HG03354 (cell line): Measurements from ENCODE around the gene TMX4.
A peak's percentile ranks its signal among the peaks of the same experiment; 100 is the strongest.
"Not testable (repeated sequence)": the region's sequence is repeated elsewhere in the genome, so short reads cannot be mapped to it uniquely, and the experiment has no call there.

ENCODE experiments used
- ATAC-seq: cut with Tn5 transposase; IDR thresholded peaks from one replicate; pipeline ENCODE4 v1.9.1; 2021; ENCODE audit warnings: mild to moderate bottlenecking; ENCODE audit not compliant: unreplicated experiment, poor library complexity, severe bottlenecking

TMX4 gene, protein sequence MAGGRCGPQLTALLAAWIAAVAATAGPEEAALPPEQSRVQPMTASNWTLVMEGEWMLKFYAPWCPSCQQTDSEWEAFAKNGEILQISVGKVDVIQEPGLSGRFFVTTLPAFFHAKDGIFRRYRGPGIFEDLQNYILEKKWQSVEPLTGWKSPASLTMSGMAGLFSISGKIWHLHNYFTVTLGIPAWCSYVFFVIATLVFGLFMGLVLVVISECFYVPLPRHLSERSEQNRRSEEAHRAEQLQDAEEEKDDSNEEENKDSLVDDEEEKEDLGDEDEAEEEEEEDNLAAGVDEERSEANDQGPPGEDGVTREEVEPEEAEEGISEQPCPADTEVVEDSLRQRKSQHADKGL

DNA sequence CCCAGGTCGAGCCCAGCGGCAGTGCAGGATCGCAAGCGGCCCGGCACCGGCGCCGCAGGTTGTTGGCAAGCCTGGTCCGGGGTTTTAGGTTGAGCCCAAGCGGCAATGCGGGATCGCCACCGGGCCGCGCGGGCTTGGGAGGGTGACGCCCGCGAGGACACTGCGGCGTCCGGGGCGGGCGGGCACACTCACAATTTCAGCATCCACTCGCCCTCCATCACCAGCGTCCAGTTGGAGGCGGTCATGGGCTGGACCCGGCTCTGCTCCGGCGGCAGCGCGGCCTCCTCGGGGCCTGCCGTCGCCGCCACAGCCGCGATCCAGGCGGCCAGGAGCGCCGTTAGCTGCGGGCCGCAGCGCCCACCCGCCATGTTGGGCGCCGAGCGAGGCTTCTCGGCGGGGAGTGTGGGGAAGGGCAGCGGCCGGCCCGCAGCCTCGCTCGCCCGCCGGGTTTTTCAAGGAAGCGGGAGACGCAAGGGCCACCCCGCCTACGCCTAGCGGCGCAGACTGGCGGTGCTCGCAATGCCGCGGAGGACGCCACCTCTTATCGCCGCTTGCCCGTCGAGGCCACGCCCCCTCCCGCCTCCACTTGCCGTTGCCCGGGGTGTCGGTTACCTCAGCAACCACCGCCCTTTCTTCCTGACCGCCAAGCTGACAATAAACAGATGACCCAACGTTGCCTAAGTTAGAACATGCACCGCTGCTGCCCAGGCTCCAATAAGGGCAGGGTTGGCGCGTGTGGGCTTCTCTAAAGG lies at the start of gene TMX4:
Gene TMX4, minus strand, starts transcription at position 516 of the 752 bp plus-strand sequence. Its CDS starts 148 bp downstream, at position 368.
- peak; percentile 84 for ATAC-seq

DNA sequence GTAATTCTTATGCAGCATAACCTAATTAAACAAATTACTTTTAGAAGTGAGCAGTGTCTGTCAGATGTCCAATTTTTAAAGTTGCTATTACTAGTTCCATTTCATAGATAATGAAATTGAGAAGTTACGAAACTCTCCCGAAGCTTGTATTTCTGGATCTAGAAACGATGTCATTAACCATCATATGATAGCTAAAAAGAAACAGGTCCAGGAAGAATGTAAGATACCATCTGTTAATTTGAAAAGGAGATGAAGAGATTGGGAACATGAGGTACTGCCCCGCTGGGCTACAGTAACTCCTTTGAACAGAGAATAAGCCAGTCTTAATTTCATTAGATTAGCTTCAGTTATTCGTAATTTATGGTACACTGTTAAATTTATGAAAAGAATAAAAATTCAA lies 47.5 kb upstream of the TMX4 start:
- ATAC-seq, result no peak

DNA sequence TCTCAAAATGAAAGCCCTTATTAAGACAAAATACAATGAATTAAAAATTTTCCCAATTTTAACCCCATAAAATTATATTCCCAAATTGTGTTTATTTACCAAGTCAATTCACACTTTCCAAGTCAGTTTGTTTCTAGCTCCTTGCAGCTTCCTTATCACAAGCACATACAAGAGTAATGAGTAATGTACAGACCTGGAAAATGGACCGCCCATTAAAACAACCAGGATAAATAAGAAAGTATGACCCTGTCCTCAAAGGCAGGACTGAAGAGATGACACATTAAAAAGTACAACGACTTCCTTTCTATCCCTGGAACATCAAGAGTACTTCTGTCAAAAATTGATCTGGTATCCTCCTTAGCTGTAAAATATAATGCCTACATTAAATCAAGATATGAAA lies 47.1 kb upstream of the TMX4 start:
- no peak for ATAC-seq

DNA sequence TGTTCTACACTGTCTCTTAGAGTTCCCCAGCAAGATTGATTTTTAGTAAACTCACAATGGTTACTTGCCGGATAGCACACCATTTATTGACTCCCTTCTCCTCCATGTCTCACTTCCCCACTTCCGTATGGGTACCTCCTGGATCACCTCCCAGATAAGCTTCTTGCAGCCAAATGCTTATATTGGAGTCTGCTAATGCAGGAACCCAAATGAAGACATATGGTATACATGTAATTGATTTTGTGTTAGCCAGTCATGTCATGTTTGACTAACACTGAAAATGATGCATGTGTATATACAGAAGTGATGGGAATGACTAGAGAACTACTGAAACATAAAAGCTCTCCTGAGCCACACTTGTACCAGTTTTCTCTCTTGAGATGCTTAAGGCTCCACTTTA lies 46.1 kb upstream of the TMX4 start:
- no peak for ATAC-seq

DNA sequence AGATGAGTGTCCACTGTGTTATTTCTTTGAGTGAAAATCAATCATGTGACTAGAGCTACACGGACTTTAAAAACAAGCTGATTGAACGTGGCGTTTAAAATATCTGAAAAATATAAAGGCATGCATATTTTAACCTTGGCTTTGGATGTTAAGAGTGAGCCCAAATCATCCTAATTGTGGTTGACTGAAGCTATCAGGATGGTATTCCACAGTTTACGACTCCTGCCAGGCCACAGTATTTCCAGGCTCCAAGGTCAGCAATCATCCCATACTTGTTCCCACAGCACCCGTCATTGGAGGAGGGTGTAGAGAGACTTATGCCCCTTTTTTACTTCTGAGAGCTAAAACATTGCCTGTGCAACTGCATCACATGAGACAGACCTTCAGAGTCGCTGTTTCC lies 43.2 kb upstream of the TMX4 start:
- no peak for ATAC-seq

DNA sequence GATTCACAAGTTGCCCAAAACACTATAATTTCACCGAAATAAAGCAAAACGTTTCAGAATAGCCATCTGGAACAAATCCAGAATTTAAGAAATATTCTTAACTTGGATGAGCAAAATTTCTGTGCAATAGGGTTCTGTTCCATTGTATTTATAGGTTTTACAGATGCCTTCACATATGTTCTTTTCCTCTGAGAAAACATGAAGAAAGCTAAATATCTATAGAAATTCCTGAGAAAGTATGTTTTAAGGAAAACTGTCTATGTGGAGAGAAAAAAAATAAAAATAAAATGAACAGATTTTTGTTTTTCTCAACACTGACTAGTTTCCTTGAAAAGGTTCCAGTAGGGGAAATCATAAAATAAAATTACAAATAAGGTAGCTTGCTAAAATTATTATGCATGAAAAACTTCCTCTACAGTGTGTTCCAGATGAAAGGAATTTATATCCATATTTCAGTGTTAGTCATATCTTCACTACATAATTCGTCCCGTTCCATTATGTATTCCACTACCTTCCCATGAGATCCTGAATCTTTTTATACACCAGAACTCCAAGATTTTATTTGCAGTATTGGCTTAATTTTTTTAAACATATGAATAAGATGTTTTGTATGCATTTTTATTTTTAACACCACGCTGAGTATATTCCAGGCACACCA lies 42.4 kb upstream of the TMX4 start:
- no peak for ATAC-seq

DNA sequence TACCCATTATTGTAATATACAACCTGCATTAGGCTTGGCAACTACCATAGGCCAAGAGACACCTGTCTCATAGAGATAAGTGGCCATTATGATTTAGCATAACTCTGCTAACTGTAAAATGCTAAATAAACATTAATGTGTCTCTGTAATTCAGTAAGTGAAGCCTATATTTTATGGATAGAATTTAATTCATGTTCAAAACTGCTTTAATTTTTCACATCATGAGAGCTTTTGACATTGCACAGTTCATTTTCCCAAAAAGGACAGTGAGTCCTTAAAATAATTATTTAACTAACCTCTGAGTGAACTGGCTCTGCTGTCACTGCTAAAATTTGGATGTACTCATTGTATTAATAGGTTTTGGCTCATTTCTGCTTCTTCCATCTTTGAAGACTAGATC lies 41.4 kb upstream of the TMX4 start:
- ATAC-seq, result no peak

DNA sequence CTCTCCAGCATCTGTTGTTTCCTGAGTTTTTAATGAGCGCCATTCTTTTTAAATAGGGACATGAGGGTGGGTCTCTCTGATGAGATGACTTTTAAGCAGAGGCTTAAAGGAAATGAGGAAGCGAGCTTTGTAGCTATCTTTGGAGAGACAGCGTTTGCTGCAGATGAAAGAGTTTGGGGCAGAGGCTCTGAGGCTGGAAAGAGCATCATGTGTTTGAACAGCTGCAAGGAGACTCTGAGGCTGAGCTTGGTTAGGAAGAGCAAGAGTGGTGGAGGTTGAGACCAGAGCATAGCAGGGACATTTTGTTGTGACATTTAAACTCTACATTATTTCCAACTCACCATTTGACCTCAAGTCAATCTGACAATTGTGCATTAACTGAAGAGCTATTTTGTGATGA lies 38.3 kb upstream of the TMX4 start:
- ATAC-seq, result no peak

DNA sequence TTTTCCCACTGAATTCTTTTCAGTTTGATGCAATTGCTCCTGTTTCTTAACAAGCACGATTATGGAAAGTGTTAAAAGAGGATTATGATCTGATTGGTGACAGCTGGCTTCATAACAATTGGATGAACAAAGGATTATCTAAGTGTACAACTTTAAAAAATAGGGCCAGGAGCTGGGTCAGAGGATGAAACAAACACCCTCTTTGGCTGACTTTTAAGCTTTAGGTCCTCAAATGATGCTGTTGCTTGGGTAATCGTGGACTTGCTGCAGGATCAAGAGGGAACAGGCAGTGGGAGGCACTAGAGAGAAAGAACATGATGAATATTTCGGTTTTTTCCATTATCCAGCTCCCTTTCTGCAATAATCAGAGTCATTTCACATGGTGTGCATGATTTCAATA lies 35.5 kb upstream of the TMX4 start:
- ATAC-seq, result no peak

DNA sequence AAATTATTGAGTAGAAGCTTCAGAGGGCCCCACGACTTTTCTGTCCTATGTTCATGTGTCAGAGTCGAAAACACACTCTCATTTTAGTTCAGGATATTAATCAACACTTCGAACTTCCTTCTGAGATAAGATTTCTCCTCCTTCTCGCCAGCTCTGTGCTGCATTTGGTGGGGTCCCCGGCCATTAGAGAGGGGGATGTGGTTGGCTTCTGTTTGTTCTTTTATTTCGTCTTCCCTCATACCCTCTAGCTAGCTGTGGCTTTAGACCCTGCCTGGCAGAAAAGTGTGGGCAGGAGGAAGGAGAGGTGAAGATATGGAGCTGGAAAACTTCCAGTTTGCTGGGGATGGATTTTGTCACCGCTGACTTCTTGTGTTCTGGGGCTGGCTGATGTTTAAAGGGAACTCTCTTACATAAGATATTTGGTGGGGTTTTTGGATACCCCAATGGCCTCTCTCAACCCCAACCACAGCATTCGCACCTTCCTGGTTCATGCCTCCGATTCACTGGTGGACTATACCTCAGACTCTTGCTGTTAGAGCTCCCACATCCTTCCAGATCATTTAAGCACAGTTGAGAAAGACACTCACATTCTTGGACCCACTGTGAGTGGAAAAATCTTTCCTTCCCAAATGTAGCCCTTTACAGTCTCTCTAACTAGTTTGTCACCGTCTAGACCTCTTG lies 30.7 kb upstream of the TMX4 start:
- no peak for ATAC-seq

DNA sequence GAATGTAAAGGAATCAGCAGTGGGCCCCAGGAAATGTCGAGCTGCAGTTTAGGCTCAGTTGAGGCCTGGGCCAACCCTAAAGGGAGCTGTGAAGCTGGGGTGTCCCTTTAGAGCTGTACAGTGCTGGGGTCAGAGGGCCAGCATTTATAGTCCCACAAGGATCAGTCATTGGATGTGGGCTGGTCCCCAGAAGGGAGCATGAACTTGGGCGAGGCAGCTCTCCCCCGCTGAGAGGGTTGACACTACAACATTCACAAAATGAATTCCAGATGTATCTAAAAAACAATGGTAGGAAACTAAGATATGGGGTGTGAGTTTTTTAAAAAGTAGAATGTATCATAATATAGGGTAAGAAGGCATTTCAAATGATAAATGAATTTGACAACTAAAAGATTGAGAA lies 29.7 kb upstream of the TMX4 start:
- no peak for ATAC-seq

DNA sequence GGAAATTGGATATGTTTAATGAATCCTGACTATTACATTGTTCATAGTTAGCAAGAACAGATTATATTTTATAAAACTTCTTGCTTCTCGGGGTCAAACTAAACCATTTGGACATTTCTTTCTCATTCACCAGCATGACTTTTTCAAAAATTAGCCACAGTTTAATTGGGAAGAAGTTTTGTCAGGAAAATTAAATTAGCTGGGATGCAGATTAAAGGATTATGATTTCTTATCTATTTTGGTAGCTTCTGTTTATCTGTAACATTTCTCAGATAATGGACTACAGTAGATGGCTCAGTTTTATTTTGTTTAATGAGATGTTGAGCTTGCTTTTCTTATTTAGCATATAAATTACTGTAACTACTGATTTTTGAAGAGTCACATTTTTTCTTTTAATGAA lies 26.4 kb upstream of the TMX4 start:
- ATAC-seq, result no peak

DNA sequence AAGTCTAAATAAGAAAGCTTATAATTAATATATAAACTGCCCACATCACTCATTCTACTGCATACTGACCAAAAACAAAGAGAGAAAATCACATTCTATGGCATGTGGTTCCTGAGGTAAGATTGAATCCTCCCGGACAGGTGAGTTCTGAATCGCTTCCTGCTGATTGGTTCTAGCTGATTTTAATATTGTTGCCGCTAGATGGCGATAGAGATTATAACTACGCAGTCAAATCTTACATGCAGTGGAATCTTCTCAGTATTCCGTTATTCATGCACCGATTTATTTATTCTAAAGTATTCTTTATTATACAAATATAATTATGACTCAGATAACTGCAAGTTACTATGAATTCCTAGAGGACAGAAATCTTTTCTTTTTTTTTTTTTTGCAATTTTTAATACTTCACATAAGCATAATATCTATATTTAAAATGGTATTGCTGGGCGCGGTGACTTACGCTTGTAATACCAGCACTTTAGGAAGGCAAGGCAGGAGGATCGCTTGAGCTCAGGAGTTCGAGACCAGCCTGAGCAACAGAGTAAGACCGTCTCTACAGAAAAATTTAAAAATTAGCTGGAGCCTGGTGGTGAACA lies 24.2 kb upstream of the TMX4 start:
- ATAC-seq, result peak; percentile 93

DNA sequence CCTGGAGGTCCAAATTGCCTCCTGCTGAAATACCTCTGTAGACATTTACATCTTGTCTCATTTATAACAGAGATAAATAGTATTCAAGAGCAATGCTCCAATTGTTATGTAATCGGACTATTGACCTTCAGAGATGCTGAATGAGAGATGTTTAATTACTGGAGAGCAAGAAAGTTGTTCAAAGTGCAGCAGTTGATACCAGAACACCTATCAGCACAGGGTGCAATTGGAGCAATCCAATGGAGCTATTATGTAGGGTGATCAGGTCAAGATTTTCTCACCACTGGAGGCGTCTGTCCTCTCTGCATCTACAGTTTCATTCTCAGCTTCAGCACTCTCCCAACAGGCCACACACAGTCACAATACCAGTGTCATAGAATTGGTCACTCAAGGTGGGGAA lies 19.5 kb upstream of the TMX4 start:
- ATAC-seq, result no peak

DNA sequence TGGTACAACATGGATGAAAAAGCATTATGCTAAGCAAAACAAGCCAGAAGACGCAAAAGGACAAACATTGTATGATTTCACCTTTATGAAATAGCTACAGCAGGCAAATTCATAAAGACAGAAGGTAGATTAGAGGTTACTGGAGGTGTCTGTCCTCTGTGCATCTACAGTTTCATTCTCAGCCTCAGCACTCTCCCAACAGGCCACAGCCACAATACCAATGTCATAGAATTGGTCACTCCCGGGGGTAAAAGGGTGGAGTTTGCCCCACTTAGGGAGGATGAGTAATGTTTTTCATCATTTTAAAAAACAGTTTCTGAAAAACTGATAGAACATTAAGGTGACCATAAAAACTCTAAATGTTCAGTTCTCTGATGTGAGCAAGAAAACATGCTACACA lies 17.2 kb upstream of the TMX4 start:
- ATAC-seq, result no peak

DNA sequence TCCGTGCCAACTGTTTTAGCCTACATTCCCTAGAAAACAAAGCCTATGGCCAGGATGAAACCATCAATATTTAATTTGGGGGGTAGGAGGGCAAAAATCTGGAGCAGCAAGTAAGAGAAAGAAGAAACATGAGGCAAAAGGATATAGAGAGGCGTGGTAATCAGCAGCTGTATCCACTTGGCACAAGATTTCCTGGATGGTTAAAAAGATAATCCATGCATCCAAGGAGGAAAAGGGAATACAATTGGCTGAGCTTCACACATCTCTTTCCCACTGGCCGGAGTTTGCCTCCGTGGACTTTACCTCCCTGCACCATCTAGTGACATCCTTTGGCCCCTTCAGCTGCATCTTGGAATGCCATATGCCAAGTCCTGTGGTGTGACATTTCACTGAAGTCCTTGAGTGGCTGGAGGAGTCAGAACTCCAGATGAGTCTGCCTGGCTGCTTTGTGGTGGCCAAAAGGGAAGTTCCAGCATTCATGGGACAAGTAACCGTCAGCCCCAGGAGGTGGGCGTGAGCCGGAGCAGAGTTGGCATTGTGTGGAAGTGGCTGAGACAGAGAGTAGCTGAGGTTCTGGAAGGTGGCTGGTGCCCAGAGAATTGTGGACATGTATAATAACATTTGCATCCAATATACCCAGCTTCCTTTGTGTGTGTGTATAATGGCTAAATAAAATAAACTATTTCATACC lies 13.7 kb upstream of the TMX4 start:
- ATAC-seq, result no peak

DNA sequence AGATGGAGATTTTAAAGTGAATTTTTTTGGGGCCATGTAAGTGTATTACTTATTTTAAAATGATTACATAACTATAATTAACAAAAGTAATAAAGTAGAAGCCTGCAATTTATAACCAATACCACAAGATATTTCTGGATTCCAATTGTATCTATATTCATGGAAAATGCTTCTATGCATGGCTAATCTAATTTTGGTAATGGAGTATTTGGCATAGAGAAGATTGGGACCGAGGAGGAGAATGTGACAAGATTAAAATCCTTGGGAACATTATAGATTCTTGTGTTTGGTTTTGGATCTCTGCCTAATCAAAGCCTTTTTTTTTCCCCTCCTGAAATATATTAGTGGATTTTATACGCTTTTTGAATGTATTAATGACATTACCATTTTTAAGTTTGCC lies 12.9 kb upstream of the TMX4 start:
- ATAC-seq, result no peak

DNA sequence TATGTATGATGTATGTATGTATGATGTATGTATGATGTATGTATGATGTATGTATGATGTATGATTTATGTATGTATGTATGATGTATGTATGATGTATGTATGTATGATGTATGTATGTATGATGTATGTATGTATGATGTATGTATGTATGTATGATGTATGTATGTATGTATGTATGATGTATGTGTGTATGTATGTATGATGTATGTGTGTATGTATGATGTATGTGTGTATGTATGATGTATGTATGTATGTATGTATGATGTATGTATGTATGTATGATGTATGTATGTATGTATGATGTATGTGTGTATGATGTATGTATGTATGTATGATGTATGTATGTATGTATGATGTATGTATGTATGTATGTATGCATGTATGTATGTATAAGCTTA lies 12.0 kb upstream of the TMX4 start:
- ATAC-seq, result not testable (repeated sequence)

DNA sequence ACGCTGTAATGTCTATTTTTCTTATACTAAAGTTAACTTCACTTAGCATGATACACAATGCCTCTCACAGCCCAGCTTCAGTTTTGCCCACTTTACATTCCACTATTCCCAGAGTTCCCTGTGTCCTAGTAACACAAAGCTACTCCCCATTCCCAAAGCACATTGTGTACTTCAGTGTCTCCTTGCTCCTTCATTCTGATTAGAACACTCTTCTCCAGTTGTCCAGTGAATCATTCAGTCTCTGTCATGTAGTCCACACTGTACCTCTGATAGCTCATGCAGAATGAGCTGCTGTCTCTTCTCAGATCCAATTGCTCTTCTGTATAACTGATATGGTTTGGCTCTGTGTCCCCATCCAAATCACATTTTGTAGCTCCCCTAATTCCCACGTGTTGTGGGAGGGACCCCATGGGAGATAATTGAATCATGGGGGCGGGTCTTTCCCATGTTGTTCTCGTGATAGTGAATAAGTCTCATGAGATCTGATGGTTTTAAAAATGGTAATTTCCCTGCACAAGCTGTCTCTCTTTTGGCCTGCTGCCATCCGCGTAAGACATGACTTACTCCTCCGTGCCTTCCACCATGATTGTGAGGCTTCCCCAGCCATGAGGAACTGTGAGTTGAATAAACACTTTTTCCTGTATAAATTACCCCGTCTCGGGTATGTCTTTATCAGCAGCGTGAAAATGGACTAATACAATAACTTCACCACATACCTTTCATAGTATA lies 2.1 kb upstream of the TMX4 start:
- ATAC-seq, result no peak
